Heart left ventricle (tissue), 13 donors: ENCODE data around the gene DSCAML1.

Source experiments
- CTCF ChIP-seq, 12 donors: fragments of 200-600 bp; sonication (generic) in 4 of 12; IDR thresholded peaks; one replicate each; pipeline versions ENCODE4 v1.5.0 to v1.8.0; 2018 to 2022; ENCODE audit warnings: antibody characterized with exemption in 12 of 12, mild to moderate bottlenecking in 5 of 12
- POLR2A ChIP-seq, 2 donors: fragments of 450-650 bp; IDR thresholded peaks; one replicate each; pipeline ENCODE4 v1.6.1; 2017; ENCODE audit warnings: antibody characterized with exemption in 2 of 2, mild to moderate bottlenecking in 2 of 2, moderate library complexity in 2 of 2
- donor health status: ischemic (EF 13 %, LVEDD 7.1; RV severe dilation, severe dysfunction).
- donor health status: DM: no; HTN: yes; CAD: no.
- donor health status: DM: no; HTN: no; CAD: no.
- donor health status: ischemic (EF 25% LVEDD 6.9; RV normal size, moderate dysfunction).
- donor health status: ischemic (EF 25% LVEDD 5.7; RV mildly dilated, moderate dysfunction).
- donor health status: ischemic (EF 35%, LVEDD 5.7; RV mildly dilated, moderate dysfunction).
- donor health status: nonischemic (EF 11% LVEDD 7.7; RV severe dilation, severe dysfunction).
- donor health status: DM: yes; HTN: yes; CAD: no.
- donor health status: PGD.
- donor health status: ischemic (EF 29% LVEDD 5.4; RV normal size, mild dysfunction).
- donor health status: nonischemic (EF 23%, LVEDD 6.1; RV moderate dilation, normal function).

GRCh38 chr11:117545706-117546105, 251.3 kb downstream of the DSCAML1 start:
- TF ChIP-seq CTCF (IDR thresholded peaks at IDR 0.05) (no peak), POLR2A (IDR thresholded peaks at IDR 0.05) (no peak)
